HG03045 (cell line): ENCODE results near the gene MAPK1.
"Not testable (repeated sequence)": the region's sequence is repeated elsewhere in the genome, so short reads cannot be mapped to it uniquely, and the experiment has no call there.

ENCODE experiments used
- ATAC-seq: cut with Tn5 transposase; IDR thresholded peaks from one replicate; pipeline ENCODE4 v1.9.1; 2021; ENCODE audit warnings: mild to moderate bottlenecking, moderate library complexity; ENCODE audit not compliant: unreplicated experiment

The MAPK1 gene

GRCh38 chr22:21882754-21883333 lies 15.4 kb upstream of the MAPK1 start:
- not testable (repeated sequence) for ATAC-seq

DNA sequence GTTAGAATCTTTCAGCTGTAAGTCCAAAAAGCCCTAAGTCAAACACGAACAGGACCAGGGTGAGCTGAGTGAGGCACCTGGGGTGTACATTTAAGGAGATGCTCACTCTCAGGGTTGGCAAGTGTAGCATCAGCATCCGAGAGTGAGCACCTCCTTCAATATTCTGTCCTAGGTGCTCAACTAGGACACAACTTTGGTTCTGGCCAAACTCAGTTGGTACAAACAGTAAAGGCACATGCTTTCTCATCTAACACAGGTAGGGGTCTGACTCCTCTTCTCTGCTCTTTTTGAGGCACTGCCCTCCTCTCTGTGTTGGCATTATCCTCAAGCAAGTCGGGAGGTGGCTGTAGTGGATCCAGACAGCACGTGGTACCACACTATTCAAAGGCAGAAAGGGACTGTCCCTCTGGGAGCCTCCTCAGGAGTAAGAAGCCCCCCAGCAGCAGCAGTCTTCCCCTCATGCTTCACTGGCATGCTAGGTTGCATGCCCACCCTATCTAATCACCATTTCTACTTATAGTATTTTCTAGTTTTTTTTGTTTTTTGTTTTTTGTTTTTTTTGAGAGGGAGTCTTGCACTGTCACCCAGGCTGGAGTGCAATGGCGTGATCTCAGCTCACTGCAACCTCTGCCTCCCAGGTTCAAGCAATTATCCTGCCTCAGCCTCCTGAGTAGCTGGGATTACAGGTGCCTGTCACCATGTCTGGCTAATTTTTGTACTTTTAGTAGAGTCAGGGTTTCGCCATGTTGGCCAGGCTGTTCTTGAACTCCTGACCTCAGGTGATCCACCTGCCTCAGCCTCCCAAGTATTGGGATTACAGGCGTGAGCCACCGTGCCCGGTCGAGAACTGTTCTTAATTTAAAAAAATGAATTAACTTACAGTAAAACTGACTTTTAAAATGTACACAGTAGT lies 14.7 kb upstream of the MAPK1 start:
- no peak for ATAC-seq

- ATAC-seq = no peak
Measured at GRCh38 chr22:21876486-21877176, 9.2 kb upstream of the MAPK1 start.

- ATAC-seq = not testable (repeated sequence)
Measured at GRCh38 chr22:21874953-21875352, 7.5 kb upstream of the MAPK1 start.

GRCh38 chr22:21873619-21874018 lies 6.2 kb upstream of the MAPK1 start:
- ATAC-seq = no peak

DNA sequence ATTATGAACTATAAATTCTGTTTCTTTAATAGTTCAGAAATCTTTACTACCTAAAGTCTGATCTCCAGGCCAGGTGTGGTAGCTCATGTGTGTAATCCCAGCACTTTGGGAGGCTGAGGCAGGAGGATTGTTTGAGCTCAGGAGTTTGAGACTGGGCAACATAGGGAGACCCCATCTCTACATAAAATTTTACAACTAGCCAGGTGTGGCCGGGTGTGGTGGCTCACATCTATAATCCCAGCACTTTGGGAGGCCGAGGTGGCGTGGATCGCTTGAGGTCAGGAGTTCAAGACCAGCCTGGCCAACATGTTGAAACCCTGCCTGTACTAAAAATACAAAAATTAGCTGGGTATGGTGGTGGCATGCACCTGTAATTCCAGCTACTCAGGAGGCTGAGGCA lies 5.3 kb upstream of the MAPK1 start:
- not testable (repeated sequence) for ATAC-seq

GRCh38 chr22:21868651-21869050 lies 1.2 kb upstream of the MAPK1 start:
- ATAC-seq = no peak

DNA sequence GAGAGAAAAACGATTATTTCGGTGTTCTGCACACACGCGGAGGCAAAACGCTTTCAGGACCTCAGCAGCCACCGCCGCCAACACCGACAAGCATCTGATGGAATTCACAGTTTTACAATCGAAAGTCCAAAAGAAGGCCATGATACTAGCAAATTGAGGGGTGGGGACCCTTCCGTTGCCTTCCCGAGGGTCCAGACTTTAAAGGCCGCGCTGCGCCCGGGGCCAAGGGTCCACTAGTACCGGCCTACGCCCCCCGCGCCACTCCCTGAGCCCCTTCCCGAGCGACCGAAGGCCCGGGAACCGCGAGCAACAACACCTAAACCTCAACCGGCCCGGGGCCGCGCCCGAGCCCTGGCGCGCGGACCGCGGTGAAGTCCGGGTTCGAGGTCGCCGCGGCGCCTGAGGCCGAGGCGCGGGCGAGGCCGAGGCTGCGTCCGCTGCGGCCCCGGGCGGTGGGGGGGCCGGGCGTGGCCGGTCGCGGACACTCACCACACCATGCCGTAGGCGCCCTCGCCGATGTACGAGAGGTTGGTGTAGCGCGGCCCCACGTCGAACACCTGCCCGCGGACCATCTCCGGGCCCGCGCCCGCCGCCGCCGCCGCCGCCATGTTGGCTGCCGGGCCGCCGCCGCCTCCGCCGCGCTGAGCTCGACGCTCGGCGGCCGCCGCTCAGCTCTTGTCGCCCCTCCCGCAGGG lies 465 bp downstream of the MAPK1 start:
- ATAC-seq = peak; percentile 37

DNA sequence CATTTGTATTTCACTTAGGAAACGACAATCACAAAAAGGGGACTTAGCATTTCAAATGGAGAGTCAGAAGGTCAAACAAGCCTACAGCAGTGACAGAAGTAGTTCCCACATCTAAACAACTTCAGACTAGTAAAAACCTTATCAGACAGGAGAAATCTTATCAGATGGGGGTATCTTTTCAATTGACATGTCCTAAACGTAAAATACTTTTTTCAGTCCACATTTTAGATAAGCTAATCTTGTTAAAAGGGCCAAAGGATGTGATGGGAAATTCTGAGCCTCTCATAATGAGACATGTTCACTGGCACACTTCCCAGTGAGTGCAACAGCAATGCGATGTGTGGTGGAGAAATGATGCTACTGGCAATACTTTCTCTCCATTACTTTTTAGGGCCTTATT lies 2.4 kb downstream of the MAPK1 start:
- ATAC-seq = no peak

- ATAC-seq = no peak
Measured at GRCh38 chr22:21862386-21863245, 4.8 kb downstream of the MAPK1 start.

- ATAC-seq = no peak
Measured at GRCh38 chr22:21861851-21862250, 5.6 kb downstream of the MAPK1 start.

DNA sequence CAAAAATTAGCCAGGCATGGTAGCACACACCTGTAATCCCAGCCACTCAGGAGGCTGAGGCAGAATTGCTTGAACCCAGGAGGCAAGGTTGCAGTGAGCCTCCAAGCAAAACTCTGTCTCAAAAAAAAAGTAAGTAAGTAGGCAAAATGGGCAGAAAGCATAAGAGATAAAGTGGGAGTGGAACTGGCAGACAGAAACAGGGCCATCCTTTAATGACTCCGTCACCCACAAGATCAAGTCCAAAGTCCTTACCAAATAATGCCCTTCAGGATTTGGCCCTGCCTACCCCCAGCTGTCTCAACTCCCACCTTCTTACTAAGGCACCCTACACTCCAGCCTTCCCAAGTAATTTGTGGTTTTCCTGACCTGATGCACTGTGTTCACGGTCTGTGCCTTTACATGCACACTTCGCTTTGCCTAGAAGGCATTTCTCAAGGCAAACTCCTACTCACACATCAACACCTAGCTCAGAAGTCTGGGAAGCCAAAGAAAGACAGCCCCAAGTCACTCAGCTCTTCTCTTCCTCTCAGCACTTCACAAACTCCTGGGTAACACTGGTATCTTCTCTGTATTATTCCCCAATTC lies 6.1 kb downstream of the MAPK1 start:
- ATAC-seq = no peak

GRCh38 chr22:21860491-21861039 lies 6.9 kb downstream of the MAPK1 start:
- no peak for ATAC-seq

- ATAC-seq = no peak
Measured at GRCh38 chr22:21858025-21858764, 9.2 kb downstream of the MAPK1 start.

GRCh38 chr22:21857481-21857914 lies 9.9 kb downstream of the MAPK1 start:
- ATAC-seq = no peak

DNA sequence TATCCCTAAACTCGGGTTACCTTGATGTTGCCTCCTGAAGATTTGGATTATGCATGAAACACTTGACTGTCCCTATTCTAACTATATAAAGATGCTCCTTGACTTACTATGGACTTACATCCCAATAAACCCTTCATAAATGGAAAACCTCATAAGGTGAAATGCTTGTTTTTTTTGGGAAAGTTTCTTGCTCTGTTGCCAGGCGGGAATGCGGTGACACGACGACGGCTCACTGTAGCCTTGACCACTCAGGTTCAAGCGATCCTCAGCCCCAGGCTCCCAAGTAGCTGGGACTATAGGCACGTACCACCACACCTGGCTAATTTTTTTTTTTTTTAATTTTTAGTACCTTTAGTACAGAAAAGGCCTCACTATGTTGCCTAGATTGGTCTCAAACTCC lies 10.6 kb downstream of the MAPK1 start:
- no peak for ATAC-seq

GRCh38 chr22:21856197-21856596 lies 11.2 kb downstream of the MAPK1 start:
- no peak for ATAC-seq

DNA sequence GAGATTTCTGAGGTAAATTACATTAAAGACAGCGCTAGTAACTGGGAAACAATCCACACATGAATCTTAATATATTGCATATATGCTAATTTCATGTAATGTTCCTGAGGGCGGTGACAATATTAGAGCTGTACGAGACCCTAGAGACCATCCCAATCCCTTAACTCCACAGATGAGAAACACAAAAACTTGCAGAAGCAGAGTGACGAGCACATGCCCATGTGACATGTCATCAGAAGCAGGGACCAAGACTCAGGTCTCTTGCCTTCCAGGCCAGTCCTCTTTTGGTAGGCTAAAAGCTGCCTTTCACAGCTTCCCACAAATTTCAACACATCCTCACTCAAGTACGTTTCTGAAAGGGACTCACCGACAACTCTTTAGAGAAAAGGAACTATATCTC lies 11.8 kb downstream of the MAPK1 start:
- no peak for ATAC-seq

DNA sequence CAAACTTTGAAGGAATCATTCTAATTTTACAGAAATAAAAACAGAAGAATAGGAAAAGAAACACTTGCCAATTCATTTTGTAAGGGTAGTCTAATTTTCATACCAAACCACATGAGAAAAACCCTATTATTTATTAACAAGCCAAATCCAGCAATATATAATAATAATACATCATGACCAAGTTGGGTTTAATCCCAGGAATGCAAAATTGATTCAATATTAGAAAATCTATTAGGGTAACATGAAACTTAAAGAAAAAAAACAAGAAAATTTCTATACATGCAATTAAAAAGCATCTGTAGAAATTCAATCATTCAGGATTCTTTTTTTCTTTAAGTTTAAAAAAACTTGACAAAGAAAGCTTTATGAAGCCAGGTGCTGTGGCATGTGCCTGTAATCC lies 16.8 kb downstream of the MAPK1 start:
- ATAC-seq = no peak
